Glutamatergic neuron (in vitro differentiated cells): ENCODE results near the gene PKNOX1. TPM values are rescaled to one million over a fixed set of nuclear protein-coding genes. Genes with fewer than 3 reads are reported as not detected.
"Not testable (repeated sequence)": the region's sequence is repeated elsewhere in the genome, so short reads cannot be mapped to it uniquely, and the experiment has no call there.

Source experiments
- DNase-seq: peaks from one replicate; pipeline ENCODE4 v3.0.0; 2022
- H3K27ac Mint-ChIP-seq: one replicate; pipeline ENCODE4 v1.8.0; 2020; ENCODE audit warnings: mild to moderate bottlenecking, mixed read lengths, inconsistent platforms; ENCODE audit not compliant: unreplicated experiment
- H3K27me3 Mint-ChIP-seq: one replicate; pipeline ENCODE4 v1.8.0; 2020; ENCODE audit warnings: mild to moderate bottlenecking, moderate library complexity, mixed read lengths, inconsistent platforms; ENCODE audit not compliant: unreplicated experiment
- H3K36me3 Mint-ChIP-seq: one replicate; pipeline ENCODE4 v1.8.0; 2020; ENCODE audit warnings: mild to moderate bottlenecking, mixed read lengths, inconsistent platforms; ENCODE audit not compliant: unreplicated experiment
- H3K4me1 Mint-ChIP-seq: one replicate; pipeline ENCODE4 v1.8.0; 2020; ENCODE audit warnings: mild to moderate bottlenecking, low read depth, mixed read lengths, inconsistent platforms; ENCODE audit not compliant: unreplicated experiment
- H3K4me3 Mint-ChIP-seq: one replicate; pipeline ENCODE4 v1.8.0; 2020; ENCODE audit warnings: mild to moderate bottlenecking, mixed read lengths, inconsistent platforms; ENCODE audit not compliant: unreplicated experiment
- H3K9me3 Mint-ChIP-seq: one replicate; pipeline ENCODE4 v1.8.0; 2020; ENCODE audit warnings: mild to moderate bottlenecking, moderate library complexity, mixed read lengths, inconsistent platforms; ENCODE audit not compliant: unreplicated experiment
- total RNA-seq: library from RNA; stranded (reverse); fragmentation: NEBNext Ultra II Directional; extraction: Animal tissue kit (Norgen Biotek cat#: 25700); gene quantifications from one replicate; pipeline ENCODE4 v1.2.1, GENCODE V29; 2021; ENCODE audit not compliant: unreplicated experiment

Gene PKNOX1
- total RNA-seq, 1 donor from 2014 or later, result 28.7 TPM

DNA sequence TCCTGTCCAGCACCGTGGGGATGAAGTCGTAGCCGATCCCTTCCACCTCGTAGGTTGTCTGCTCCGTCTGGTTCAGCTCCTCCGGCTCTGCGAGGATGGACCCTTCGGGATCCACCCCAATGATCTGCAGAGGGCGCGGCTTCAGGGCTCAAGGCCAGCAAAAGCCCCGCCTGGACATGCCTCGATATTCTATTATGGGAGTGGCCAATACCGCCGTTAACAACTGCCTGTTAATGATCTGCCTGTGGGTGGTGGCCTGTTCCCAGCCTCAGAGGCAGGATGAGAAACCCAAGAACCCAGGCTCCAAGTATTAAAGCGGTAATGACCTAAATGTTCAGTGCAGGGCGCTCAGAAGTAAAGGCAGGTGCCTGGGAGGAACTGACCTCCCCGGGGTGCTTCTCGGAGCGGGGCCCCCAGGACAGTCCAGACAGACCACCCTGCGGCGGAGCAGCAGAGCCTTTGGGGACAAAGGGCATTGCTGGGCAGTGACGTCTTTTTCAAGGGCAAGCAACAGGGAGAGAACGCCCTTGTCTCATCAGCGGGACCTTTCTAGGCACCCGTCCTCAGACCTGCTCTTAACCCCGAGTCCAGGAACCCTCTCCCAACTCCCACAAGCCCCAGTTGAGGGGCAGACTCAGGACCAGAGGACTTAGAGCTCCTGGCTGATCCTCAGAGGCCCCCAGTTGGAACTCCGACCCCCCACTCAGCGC, 88.7 kb downstream of the PKNOX1 start:
- DNase-seq, H3K4me3 Mint-ChIP-seq, H3K36me3 Mint-ChIP-seq, H3K9me3 Mint-ChIP-seq, H3K4me1 Mint-ChIP-seq, H3K27ac Mint-ChIP-seq, H3K27me3 Mint-ChIP-seq: not testable (repeated sequence)

DNA sequence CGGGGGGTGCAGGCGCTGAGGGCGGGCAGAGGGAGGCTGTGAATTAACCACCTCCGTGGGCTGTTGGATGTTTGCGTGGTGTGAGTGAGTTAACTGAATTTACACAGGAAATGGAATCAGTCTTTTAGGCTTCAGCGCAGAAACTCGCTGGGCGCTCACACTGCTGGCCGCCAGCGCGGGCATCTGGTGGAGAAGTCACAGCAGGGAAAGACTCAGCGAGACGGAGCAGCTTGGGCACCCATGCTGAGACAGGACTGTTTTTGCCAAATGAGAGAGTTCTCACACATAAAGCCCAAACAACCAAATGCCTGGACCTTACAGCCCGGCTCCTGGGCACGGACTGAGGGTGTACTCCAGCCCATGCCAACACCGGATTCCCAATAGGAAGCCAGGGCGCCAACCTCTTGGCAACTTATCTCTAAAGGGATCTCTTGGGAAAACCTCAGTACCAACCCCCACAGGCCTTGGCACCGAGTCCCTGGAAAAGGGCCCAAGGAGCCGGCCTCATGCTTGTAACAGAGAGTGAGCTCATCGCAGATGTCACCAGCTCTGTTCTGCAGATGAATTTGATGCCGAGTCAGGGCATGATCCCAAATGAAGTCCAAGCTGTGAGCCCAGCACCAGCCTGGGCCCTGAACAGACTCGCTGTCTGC, 90.0 kb downstream of the PKNOX1 start:
- not testable (repeated sequence) for DNase-seq, H3K4me3 Mint-ChIP-seq, H3K27ac Mint-ChIP-seq, H3K27me3 Mint-ChIP-seq, H3K36me3 Mint-ChIP-seq, H3K9me3 Mint-ChIP-seq, H3K4me1 Mint-ChIP-seq

DNA sequence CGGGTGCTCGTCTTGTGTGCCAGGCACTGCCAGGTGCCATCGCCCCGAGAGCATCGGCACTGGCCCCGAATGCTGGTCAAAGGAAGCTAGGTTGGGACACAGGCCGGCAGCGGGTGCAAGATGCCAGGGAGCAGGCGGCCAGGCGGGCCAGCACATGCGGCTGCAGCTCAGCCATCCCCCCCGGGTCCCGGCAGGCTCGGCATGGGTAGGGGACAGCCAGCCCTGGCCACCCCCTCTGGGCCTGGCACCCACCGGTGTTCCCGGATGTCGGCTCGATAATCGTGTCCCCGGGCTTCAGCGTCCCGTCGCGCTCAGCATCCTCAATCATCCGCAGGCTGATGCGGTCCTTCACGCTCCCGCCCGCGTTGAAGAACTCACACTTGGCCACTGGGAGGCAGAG, 91.6 kb downstream of the PKNOX1 start:
- H3K27me3 Mint-ChIP-seq, H3K4me3 Mint-ChIP-seq: not testable (repeated sequence)

DNA sequence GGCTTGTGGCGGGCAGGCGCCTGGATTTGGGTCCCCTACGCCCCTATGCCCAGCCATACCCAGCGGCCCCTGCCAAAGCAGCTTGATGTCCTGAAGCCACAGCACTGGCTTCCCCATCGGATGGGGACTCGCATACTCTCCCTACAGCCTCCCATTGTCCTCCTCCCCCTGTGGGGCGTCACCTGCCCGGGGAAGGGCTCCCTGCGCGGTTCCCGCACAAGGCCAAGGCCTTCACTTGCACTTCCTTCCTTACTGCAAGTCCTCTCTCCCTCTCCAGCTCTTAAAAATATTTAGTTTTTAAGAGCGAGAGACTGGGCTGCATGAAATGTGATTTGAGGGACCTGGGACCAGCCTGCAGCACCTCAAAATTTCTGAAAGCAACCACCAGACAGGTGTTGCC, 92.3 kb downstream of the PKNOX1 start:
- not testable (repeated sequence) for H3K4me3 Mint-ChIP-seq, H3K9me3 Mint-ChIP-seq, H3K27me3 Mint-ChIP-seq, H3K36me3 Mint-ChIP-seq, H3K27ac Mint-ChIP-seq, DNase-seq, H3K4me1 Mint-ChIP-seq

More for the DNA sequence above, 91.6 kb downstream of the PKNOX1 start:
- H3K9me3 Mint-ChIP-seq, DNase-seq, H3K36me3 Mint-ChIP-seq, H3K27ac Mint-ChIP-seq, H3K4me1 Mint-ChIP-seq: not testable (repeated sequence)

DNA sequence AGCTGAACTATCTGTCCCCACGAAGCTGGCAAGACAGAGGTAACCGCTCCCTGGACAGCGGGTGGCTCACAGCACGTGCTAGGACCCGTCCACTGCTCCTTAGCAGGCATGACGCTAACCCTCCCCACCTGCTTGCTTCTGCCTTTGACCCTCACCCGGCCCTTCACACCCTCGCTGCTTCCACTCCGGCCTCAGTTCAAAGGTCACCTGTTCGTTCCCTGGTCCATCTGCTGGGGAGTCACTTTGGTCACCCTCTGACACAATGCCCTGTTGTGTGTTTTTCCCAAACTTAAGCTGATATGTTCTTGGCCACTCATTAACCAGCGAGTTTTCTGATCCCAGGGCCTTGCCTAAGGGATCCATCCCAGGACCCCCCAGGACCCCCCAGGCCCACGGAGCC, 93.7 kb downstream of the PKNOX1 start:
- H3K27ac Mint-ChIP-seq, H3K36me3 Mint-ChIP-seq: not testable (repeated sequence)

DNA sequence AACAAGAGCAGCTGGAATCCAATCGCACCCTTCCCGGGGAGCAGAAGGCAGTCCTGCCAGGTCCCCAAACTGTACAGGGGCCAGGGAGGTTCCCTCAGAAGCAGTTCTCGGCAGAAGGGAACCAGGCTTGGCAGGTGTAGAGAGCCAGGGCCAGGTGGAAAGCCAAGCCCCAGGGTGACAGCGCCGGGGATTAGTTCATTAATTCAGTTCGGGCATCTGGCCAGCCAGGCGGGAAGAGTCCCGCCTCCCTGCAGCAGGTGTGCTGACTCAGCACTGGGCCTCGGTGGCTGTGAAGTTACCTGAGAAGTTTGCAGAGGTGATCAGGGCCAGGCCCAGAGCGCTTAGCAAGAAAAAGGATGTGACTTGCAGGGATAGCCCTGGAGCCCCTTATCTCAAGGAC, 95.3 kb downstream of the PKNOX1 start:
- H3K36me3 Mint-ChIP-seq, H3K9me3 Mint-ChIP-seq, H3K4me3 Mint-ChIP-seq, DNase-seq, H3K27ac Mint-ChIP-seq, H3K27me3 Mint-ChIP-seq, H3K4me1 Mint-ChIP-seq: not testable (repeated sequence)

More for the DNA sequence above, 93.7 kb downstream of the PKNOX1 start:
- not testable (repeated sequence) for H3K4me3 Mint-ChIP-seq, H3K9me3 Mint-ChIP-seq, H3K4me1 Mint-ChIP-seq, DNase-seq, H3K27me3 Mint-ChIP-seq

DNA sequence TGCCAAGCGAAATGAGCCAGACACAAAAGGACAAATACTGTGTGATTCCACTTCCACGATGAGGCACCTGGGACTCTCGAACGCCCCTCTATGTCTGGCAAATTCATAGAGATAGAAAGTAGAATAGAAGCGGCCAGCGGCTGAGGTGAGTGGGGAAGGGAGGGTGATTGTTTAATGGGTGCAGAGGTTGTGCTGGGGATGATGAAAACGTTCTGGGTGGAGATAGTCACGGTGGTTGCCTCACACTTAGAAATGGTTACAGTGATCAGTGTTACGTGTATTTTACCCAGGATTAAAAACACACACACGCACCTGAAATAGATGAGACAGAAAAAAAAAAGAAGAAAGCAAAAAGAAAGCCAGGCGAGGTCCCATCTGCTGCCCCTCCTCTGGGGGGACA, 98.4 kb downstream of the PKNOX1 start:
- H3K27ac Mint-ChIP-seq, H3K4me1 Mint-ChIP-seq, H3K36me3 Mint-ChIP-seq, DNase-seq, H3K4me3 Mint-ChIP-seq, H3K27me3 Mint-ChIP-seq, H3K9me3 Mint-ChIP-seq: not testable (repeated sequence)

DNA sequence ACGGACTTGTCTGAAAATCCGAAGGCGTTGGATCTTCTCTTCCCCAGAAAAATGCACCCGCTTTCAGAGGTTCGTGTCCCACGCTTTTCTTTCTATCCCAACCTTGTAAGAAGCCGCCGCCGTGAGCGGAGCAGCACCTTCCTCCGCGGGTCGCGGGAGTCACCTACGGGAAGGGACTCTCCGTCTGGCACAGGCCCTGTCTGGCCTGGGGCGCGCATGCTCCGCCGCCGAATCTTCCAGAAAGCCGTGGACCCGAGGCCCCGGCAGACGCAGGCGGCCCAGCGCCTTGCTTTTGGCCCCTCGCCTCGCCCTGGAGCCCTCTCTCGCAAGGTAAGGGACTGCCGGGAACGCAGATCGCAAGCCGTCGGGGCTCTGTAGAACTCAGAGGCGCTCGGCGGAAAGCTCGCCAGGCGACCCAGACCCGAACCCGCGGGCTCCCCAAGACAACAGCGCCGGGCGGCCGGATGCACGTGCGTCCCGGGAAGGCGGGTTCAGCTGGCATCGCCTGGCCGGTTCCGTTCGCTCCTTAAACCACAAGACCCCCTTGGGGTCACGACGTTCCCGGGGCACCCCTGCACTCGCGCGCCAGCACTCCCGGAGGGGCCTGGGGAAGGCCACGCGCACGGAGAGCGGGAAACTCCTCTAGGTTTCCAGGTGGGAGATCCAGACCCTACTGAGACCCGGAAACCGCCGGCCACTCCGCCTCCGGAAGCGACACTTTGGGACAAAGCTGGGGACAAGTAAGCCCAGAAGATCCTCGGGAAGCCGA, 100.2 kb downstream of the PKNOX1 start:
- H3K4me1 Mint-ChIP-seq, H3K27ac Mint-ChIP-seq, H3K4me3 Mint-ChIP-seq, H3K36me3 Mint-ChIP-seq, H3K27me3 Mint-ChIP-seq, H3K9me3 Mint-ChIP-seq, DNase-seq: not testable (repeated sequence)

DNA sequence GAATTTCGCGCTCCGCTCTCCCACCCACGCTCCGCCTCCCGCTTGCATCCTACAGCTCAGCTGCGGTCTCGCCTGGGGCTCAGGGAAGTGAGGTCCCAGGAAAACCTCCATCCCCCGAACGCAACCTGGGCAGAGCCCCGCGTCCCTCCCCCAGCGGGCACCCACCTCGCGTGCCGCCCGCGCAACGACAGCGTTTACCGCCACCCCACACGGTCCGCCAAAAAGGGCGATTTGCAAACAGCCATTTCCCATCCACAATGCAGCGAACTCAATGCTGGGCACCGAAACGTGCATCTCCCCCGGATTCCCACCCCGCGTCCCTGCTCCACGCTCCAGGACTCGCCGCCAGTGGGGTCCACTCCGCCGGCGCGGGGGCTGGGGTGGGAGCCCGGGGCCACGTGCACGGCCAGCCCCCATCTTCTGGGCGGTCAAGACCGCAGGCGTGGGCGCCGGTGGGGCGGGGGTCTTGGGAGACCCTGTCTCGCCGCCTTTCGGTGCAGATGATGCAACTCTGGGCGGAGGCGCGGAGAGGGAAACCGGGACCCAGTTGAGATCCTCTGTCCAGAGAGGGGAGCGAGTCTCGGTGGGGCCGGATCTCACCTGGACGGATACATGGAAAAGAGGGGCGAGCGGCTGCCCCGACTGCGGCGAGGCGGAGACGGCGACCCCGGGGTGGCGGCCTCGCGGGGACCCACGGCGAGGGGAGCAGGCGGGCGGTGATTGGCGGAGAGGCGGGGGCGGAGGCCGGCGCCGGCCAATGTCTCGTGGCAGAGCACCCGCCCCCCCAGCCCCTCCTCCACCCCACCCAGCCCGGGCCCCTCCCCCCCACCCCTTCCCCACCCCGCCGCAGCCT, 101.0 kb downstream of the PKNOX1 start, which contains the start of gene CBS:
Gene CBS, minus strand, starts transcription at position 666 of the 853 bp plus-strand sequence. CDS start 3,642 bp downstream, outside the sequence.
- not testable (repeated sequence) for H3K4me3 Mint-ChIP-seq, H3K36me3 Mint-ChIP-seq, H3K4me1 Mint-ChIP-seq, H3K27ac Mint-ChIP-seq, H3K9me3 Mint-ChIP-seq, H3K27me3 Mint-ChIP-seq, DNase-seq

DNA sequence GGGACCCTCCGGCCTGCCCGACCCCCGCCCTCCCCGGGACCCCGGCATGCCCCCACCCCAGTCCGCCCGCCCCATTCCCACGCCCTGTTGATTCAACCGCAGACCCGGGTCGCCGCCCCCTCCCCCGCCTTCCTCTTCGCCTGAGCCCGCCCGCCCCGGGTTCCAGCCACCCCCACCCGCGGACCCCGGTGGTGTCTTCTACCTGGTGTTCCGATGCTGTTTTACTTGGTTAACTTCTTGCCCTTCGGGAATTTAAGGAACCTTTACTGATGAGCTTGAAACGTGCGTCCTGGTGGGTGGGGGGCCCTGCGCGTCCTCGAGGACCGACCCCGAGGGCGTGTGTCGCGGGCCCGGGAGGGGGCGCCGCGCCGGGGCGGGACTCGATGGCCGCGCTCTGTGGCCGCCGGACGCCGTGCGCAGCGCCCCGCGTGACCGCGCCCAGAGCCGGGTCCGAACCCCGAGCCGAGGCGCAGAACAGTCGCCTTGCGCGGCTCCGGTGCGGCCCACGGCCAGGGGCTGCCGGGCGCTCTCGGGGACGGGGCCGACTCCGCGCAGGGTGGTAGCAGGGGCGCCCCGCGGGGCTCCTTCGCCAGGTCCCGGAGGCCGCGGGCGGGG, 101.8 kb downstream of the PKNOX1 start:
- H3K4me1 Mint-ChIP-seq, H3K27ac Mint-ChIP-seq, H3K9me3 Mint-ChIP-seq, H3K27me3 Mint-ChIP-seq, DNase-seq, H3K36me3 Mint-ChIP-seq, H3K4me3 Mint-ChIP-seq: not testable (repeated sequence)

DNA sequence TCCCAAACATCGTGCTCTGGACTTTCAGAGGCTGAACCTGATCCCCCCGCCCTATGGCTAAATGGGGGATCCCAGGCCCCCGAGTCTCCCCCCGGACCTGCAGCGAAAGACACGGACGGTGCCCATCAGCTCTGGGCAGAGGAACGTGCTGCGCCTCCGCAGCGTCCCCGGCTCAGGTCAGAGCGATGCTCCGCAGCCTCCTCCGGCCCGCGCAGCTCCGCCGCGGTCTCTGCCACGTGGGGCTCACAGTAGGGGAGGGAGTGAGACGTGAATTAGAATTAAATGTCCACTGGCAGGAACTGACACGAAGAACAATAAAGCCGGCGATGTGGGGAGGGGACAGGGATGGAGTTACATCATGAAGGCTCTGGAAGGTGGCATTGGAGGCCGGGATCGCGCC, 102.3 kb downstream of the PKNOX1 start:
- not testable (repeated sequence) for DNase-seq, H3K9me3 Mint-ChIP-seq, H3K4me1 Mint-ChIP-seq, H3K4me3 Mint-ChIP-seq, H3K27me3 Mint-ChIP-seq, H3K36me3 Mint-ChIP-seq, H3K27ac Mint-ChIP-seq
